ENCODE measurements around the gene AFAP1L2. TPM values are rescaled to one million over a fixed set of nuclear protein-coding genes. Genes with fewer than 3 reads are reported as not detected.

The AFAP1L2 gene
- total RNA-seq, 1 donor from 2014 or later = 0.98 TPM

DNA sequence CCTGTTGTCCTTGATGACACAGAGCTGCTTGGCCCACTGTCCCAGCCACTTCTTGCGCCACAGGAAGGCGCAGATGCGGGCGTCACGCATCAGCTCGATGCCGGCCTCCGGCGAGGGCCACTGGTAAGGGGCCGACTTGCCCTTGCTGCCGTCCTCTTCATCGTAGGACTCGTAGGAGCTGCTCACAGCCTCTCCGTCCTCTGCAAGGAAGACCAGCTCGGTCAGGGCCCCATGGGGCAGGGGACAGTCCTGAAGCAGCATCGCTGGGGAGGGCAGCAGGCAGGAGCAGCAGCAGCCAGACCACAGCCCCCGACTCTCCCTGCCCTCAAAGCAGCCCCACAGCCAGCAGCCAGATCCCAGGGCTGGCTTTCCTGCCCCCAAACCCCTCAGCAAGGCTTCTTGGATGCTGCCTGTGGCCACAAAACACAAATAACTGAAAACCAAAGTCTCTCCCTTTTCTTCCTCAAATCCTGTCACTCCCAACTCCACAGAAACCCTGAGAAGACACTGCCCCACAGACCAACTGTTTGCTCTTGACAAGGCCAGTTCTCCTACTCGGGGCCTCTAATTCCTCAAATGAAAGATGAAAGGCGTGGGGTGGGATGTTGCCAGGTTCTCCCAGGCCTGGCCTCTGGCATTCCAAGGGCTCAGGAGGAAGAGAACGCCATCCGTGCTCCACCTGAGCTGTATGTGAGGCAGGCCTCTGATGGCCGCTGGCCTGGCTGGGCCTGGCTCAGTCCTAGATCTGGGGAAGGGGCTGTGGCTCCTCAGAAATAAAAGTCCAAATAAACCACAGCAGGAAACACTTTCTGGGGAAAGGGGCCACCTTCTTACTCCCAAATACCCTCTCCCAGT, 88.5 kb downstream of the AFAP1L2 start:
- TF ChIP-seq, protein P1, sequence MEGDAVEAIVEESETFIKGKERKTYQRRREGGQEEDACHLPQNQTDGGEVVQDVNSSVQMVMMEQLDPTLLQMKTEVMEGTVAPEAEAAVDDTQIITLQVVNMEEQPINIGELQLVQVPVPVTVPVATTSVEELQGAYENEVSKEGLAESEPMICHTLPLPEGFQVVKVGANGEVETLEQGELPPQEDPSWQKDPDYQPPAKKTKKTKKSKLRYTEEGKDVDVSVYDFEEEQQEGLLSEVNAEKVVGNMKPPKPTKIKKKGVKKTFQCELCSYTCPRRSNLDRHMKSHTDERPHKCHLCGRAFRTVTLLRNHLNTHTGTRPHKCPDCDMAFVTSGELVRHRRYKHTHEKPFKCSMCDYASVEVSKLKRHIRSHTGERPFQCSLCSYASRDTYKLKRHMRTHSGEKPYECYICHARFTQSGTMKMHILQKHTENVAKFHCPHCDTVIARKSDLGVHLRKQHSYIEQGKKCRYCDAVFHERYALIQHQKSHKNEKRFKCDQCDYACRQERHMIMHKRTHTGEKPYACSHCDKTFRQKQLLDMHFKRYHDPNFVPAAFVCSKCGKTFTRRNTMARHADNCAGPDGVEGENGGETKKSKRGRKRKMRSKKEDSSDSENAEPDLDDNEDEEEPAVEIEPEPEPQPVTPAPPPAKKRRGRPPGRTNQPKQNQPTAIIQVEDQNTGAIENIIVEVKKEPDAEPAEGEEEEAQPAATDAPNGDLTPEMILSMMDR (IDR thresholded peaks at IDR 0.05; ENCODE audit: unreplicated experiment) = no peak
- H3K9me3 Mint-ChIP-seq (ENCODE audit: low read depth) = no peaks in the 10 kb centered on the region
- H3K27me3 Mint-ChIP-seq = peaks cover 26% of the 10 kb centered on the region
- DNase-seq (ENCODE audit: low spot score, unreplicated experiment) = no peak
- no peak overlapping the region for H3K27ac Mint-ChIP-seq
- H3K4me3 Mint-ChIP-seq (ENCODE audit: low read depth) = no peak overlapping the region
- H3K4me1 Mint-ChIP-seq (ENCODE audit: low read depth) = no peaks in the 10 kb centered on the region
- H3K36me3 Mint-ChIP-seq (ENCODE audit: insufficient read depth) = no peaks in the 10 kb centered on the region

DNA sequence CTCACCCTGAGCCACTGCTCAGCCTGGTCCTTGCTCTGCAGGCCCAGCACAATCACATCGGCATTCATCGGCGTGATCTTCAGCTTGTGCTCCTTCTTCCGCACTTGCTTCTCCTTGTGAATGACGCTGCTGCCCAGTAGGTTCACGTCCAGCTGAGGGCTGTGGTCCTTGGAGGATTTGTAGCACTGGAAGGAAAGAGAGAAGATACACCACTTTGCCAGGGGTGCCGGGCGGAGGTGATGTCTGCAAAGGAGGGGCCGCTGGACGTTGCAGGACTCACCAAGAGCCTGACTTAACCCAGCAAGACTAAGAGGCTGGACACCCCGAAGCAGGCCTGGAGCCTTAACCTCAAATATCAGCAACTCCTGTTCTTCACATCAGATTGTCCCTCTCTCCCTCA, 90.4 kb downstream of the AFAP1L2 start:
- no peaks in the 10 kb centered on the region for H3K36me3 Mint-ChIP-seq (ENCODE audit: insufficient read depth)
- H3K27ac Mint-ChIP-seq = no peak overlapping the region

DNA sequence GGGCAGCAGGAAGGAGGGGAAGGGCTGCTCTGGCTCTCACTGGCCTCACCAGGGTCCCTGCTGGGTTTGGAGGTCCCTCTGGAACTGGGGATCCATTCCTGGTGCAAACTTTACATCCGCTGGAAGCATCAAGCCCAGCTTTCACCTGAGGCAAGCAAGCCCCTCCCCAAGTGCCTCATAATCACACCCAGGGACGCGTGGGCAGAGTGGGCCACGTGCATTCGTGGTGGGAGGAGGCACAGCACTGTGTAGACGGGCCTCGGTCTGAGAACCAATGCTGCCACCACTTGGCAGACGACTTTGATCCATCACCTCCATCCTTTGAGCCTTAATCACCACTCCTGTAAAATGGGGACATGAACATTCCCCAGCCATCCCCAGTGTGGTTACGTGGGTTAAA, 91.2 kb downstream of the AFAP1L2 start:
- Mint-ChIP-seq H3K9me3 (ENCODE audit: low read depth) (no peaks in the 10 kb centered on the region), H3K36me3 (ENCODE audit: insufficient read depth) (no peaks in the 10 kb centered on the region), H3K4me1 (ENCODE audit: low read depth) (peaks cover 2% of the 10 kb centered on the region), H3K4me3 (ENCODE audit: low read depth) (no peak overlapping the region), H3K27me3 (peaks cover 26% of the 10 kb centered on the region), H3K27ac (no peak overlapping the region)
- DNase-seq (ENCODE audit: low spot score, unreplicated experiment) = no peak
- TF ChIP-seq, protein P1 (IDR thresholded peaks at IDR 0.05; ENCODE audit: unreplicated experiment) = no peak

More for the DNA sequence above, 90.4 kb downstream of the AFAP1L2 start:
- no peak for DNase-seq (ENCODE audit: low spot score, unreplicated experiment)
- no peak overlapping the region for H3K4me3 Mint-ChIP-seq (ENCODE audit: low read depth)
- no peaks in the 10 kb centered on the region for H3K4me1 Mint-ChIP-seq (ENCODE audit: low read depth)
- TF ChIP-seq, protein P1 (IDR thresholded peaks at IDR 0.05; ENCODE audit: unreplicated experiment) = no peak
- H3K27me3 Mint-ChIP-seq = peaks cover 23% of the 10 kb centered on the region
- H3K9me3 Mint-ChIP-seq (ENCODE audit: low read depth) = no peaks in the 10 kb centered on the region

DNA sequence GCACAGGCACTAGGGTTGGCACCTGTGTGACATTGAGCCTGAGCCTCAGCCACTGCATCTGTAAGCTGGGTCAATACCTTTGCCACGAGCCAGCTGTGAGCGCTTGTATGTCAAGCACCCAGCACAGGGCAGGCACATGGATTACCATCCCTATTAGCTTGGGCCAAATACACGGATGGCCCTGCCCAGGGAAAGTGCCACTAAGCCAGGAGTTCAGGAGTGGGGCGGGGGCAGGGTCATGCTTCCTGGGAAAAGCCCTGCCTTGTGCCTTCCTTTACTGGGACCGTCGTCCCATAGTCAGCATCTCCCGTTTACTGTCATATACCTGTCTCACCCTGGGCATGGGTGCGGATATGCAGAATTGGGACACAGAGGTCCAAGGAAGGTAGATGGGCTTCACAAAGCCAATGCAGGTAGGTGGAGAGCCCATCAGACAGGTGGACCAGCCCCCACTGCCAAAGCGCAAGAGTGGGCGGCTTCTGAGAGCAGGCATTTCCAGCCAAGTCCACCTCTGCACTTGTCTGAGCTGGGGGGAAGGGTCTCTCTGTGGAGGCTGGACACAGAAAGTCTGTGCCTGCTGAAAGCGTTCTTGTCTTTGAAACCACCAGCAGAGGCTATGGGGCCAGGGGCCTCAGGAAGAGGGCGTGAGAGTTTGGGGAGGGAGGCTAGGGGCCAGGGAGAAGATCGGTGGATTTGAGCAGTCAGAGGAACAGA, 92.6 kb downstream of the AFAP1L2 start:
- Mint-ChIP-seq H3K4me1 (ENCODE audit: low read depth) (peaks cover 2% of the 10 kb centered on the region), H3K4me3 (ENCODE audit: low read depth) (no peak overlapping the region), H3K27me3 (peaks cover 37% of the 10 kb centered on the region), H3K36me3 (ENCODE audit: insufficient read depth) (no peaks in the 10 kb centered on the region), H3K9me3 (ENCODE audit: low read depth) (no peaks in the 10 kb centered on the region), H3K27ac (no peak overlapping the region)
- TF ChIP-seq, protein P1 (IDR thresholded peaks at IDR 0.05; ENCODE audit: unreplicated experiment) = no peak
- DNase-seq (ENCODE audit: low spot score, unreplicated experiment) = no peak

DNA sequence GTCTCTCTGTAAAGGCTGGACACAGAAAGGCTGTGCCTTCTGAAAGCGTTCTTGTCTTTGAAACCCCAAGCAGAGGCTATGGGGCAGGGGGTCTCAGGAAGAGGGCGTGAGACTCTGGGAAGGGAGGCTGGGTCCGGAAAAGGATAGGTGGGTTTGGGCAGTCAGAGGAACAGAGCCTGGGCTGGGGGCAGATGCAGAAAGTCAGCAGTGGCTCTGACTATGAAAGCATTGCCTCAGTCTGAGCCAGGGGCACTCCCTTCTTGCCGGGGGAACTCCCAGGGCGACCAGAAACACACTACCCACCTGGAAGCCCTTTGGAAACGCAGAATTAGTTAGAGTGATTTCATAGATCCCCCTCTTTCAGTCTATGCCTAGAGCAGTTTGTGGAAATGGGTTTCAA, 93.3 kb downstream of the AFAP1L2 start:
- H3K9me3 Mint-ChIP-seq (ENCODE audit: low read depth) = no peaks in the 10 kb centered on the region
- TF ChIP-seq, protein P1 (IDR thresholded peaks at IDR 0.05; ENCODE audit: unreplicated experiment) = no peak
- H3K4me1 Mint-ChIP-seq (ENCODE audit: low read depth) = peaks cover 2% of the 10 kb centered on the region
- no peaks in the 10 kb centered on the region for H3K36me3 Mint-ChIP-seq (ENCODE audit: insufficient read depth)
- no peak for DNase-seq (ENCODE audit: low spot score, unreplicated experiment)
- H3K4me3 Mint-ChIP-seq (ENCODE audit: low read depth) = no peak overlapping the region
- peaks cover 38% of the 10 kb centered on the region for H3K27me3 Mint-ChIP-seq
- no peak overlapping the region for H3K27ac Mint-ChIP-seq

Measured in progenitor cell of endocrine pancreas (in vitro differentiated cells).